K562 (cell line): ENCODE results near the gene HES5. TPM values are rescaled to one million over a fixed set of nuclear protein-coding genes. Genes with fewer than 3 reads are reported as not detected.
A peak's percentile ranks its signal among the peaks of the same experiment; 100 is the strongest.

ENCODE experiments used
- ASH1L ChIP-seq: fragments of 450-650 bp; IDR thresholded peaks from 2 replicates; pipeline ENCODE4 v1.6.1; 2018; ENCODE audit warnings: borderline replicate concordance, mild to moderate bottlenecking, low read depth; ENCODE audit not compliant: partially characterized antibody
- ATF3 ChIP-seq, 2 experiments: fragments of 450-650 bp in 1 of 2; sonication (generic) in 1 of 2; formaldehyde crosslinking in 1 of 2; IDR thresholded peaks in 1 of 2; conservative IDR thresholded peaks in 1 of 2; 2 replicates each; pipeline versions ENCODE4 v1.6.1 to v1.8.1; 2016 to 2023; ENCODE audit warnings: mild to moderate bottlenecking in 2 of 2, moderate library complexity in 2 of 2, inconsistent platforms in 1 of 2, missing genetic modification reagents in 1 of 2
- BRD4 ChIP-seq: fragments of 200-600 bp; sonication (generic); IDR thresholded peaks from 2 replicates; pipeline ENCODE4 v1.6.1; 2017; ENCODE audit warnings: inconsistent platforms
- CBFA2T2 ChIP-seq: fragments of 450-650 bp; conservative IDR thresholded peaks from 2 replicates; pipeline ENCODE4 v1.6.1; 2017; ENCODE audit warnings: mild to moderate bottlenecking
- FIP1L1 ChIP-seq: fragments of 200-400 bp; formaldehyde crosslinking; IDR thresholded peaks from 2 replicates; pipeline ENCODE4 v1.6.1; 2018; ENCODE audit warnings: mild to moderate bottlenecking, low read depth, low read length; ENCODE audit not compliant: poor library complexity, severe bottlenecking
- GABPB2 ChIP-seq: fragments of 250-450 bp; sonication (Bioruptor Pico); conservative IDR thresholded peaks from 2 replicates; pipeline ENCODE4 v1.5.1; 2021; ENCODE audit warnings: mild to moderate bottlenecking
- KDM4B ChIP-seq, 2 experiments: fragments of 450-650 bp in 1 of 2; sonication (generic) in 1 of 2; IDR thresholded peaks; 2 replicates each; pipeline ENCODE4 v1.6.1; 2016 to 2017; ENCODE audit warnings: borderline replicate concordance in 2 of 2, antibody characterized with exemption in 1 of 2, low read depth in 1 of 2, mild to moderate bottlenecking in 1 of 2
- KLF10 ChIP-seq: fragments of 250-450 bp; sonication (Bioruptor Pico); IDR thresholded peaks from 2 replicates; pipeline ENCODE4 v1.6.1; 2021; ENCODE audit warnings: matching md5 sums
- LEF1 ChIP-seq: fragments of 450-650 bp; IDR thresholded peaks from 2 replicates; pipeline ENCODE4 v1.6.1; 2016; ENCODE audit warnings: mild to moderate bottlenecking
- MCM7 ChIP-seq, 2 experiments: fragments of 450-650 bp; IDR thresholded peaks; 2 replicates each; pipeline ENCODE4 v1.6.1; 2016 to 2018
- NCOA6 ChIP-seq: fragments of 450-650 bp; IDR thresholded peaks from 2 replicates; pipeline ENCODE4 v1.6.1; 2017; ENCODE audit warnings: mild to moderate bottlenecking
- NFRKB ChIP-seq: fragments of 450-650 bp; IDR thresholded peaks from 2 replicates; pipeline ENCODE4 v1.6.1; 2016; ENCODE audit warnings: low read depth
- NFYB ChIP-seq: IDR thresholded peaks from 2 replicates; pipeline ENCODE4 v1.6.1; 2011; ENCODE audit warnings: mild to moderate bottlenecking, moderate library complexity; ENCODE audit not compliant: insufficient read length; ENCODE audit errors: extremely low read depth
- NR2C1 ChIP-seq, 2 experiments: fragments of 450-650 bp; IDR thresholded peaks; 2 replicates each; pipeline ENCODE4 v1.6.1; 2017; ENCODE audit warnings: mild to moderate bottlenecking in 2 of 2, antibody characterized with exemption in 1 of 2, inconsistent platforms in 1 of 2, missing compliant biosample characterization in 1 of 2, missing genetic modification characterization in 1 of 2
- PML ChIP-seq: IDR thresholded peaks from 2 replicates; pipeline ENCODE4 v1.6.1; 2012; ENCODE audit warnings: low read length, inconsistent platforms
- POU5F1 ChIP-seq: fragments of 150-350 bp; IDR thresholded peaks from 2 replicates; pipeline ENCODE4 v1.6.1; 2014; ENCODE audit warnings: borderline replicate concordance, low read length, low read depth, mild to moderate bottlenecking; ENCODE audit not compliant: partially characterized antibody
- RAD51 ChIP-seq: fragments of 450-650 bp; IDR thresholded peaks from 2 replicates; pipeline ENCODE4 v1.7.1; 2016; ENCODE audit warnings: low read depth, mild to moderate bottlenecking, borderline replicate concordance
- RB1 ChIP-seq: fragments of 450-650 bp; IDR thresholded peaks from 2 replicates; pipeline ENCODE4 v1.6.1; 2017; ENCODE audit warnings: low read depth, mild to moderate bottlenecking
- RBBP5 ChIP-seq: fragments of 200-600 bp; sonication (generic); IDR thresholded peaks from 2 replicates; pipeline ENCODE4 v1.6.1; 2012; ENCODE audit warnings: borderline replicate concordance, mild to moderate bottlenecking, low read length, control low read depth, inconsistent platforms; ENCODE audit not compliant: insufficient read depth, poor library complexity, severe bottlenecking
- SAP30 ChIP-seq: fragments of 200-600 bp; sonication (generic); IDR thresholded peaks from 2 replicates; pipeline ENCODE4 v1.6.1; 2012; ENCODE audit warnings: borderline replicate concordance, low read depth, mild to moderate bottlenecking, moderate library complexity, low read length, control low read depth, inconsistent platforms; ENCODE audit not compliant: insufficient read depth, poor library complexity, severe bottlenecking
- TAF1 ChIP-seq: IDR thresholded peaks from 2 replicates; pipeline ENCODE4 v1.6.1; 2011; ENCODE audit warnings: mild to moderate bottlenecking, low read length, moderate library complexity; ENCODE audit not compliant: insufficient read depth, control insufficient read depth, severe bottlenecking; ENCODE audit errors: extremely low read depth
- TAF9B ChIP-seq: fragments of 450-650 bp; IDR thresholded peaks from 2 replicates; pipeline ENCODE4 v1.6.1; 2018; ENCODE audit warnings: mild to moderate bottlenecking; ENCODE audit not compliant: partially characterized antibody
- ZFP30 ChIP-seq: fragments of 250-450 bp; sonication (Bioruptor Pico); IDR thresholded peaks from 2 replicates; pipeline ENCODE4 v1.8.0; 2022; ENCODE audit warnings: moderate library complexity, mild to moderate bottlenecking, inconsistent platforms, borderline replicate concordance
- ZFX ChIP-seq: sonication (generic); formaldehyde crosslinking; IDR thresholded peaks from 2 replicates; pipeline ENCODE4 v1.8.0; 2022; ENCODE audit warnings: mild to moderate bottlenecking, missing genetic modification reagents, moderate library complexity
- ZKSCAN3 ChIP-seq: fragments of 250-450 bp; sonication (Bioruptor Pico); IDR thresholded peaks from 2 replicates; pipeline ENCODE4 v1.4.0; 2020
- ZNF274 ChIP-seq: IDR thresholded peaks from 2 replicates; pipeline ENCODE4 v1.6.1; 2011; ENCODE audit warnings: low read depth, mild to moderate bottlenecking, low read length, moderate library complexity, borderline replicate concordance
- ZNF695 ChIP-seq: fragments of 450-650 bp; formaldehyde crosslinking; IDR thresholded peaks from 2 replicates; pipeline ENCODE4 v1.4.0; 2020; ENCODE audit warnings: mild to moderate bottlenecking, moderate library complexity
- ZNF77 ChIP-seq: fragments of 250-450 bp; sonication (Bioruptor Pico); IDR thresholded peaks from 2 replicates; pipeline ENCODE4 v1.5.0; 2020
- polyA plus RNA-seq, 8 experiments: library from polyadenylated mRNA; depleted of rRNA in 4 of 8; stranded (reverse) in 5 of 8; unstranded in 3 of 8; fragments of >200 nt; fragmentation: Nextera tagmentation in 2 of 8; fragmentation: Illumina TruSeq in 1 of 8; extraction: Ambion mirVana in 2 of 8; extraction: Trizol in 1 of 8; gene quantifications; 2 replicates each; pipeline versions ENCODE4 v1.2.1 to v1.2.3, GENCODE V29; 2011 to 2014; ENCODE audit warnings: inconsistent platforms in 1 of 8, missing spikeins in 1 of 8
- total RNA-seq, 7 experiments: library from RNA; depleted of rRNA in 6 of 7; stranded (reverse); fragments of >200 nt in 6 of 7; fragmentation: Illumina TruSeq in 2 of 7; extraction: Trizol in 2 of 7; gene quantifications; 2 replicates each; pipeline versions ENCODE4 v1.2.1 to v1.2.3, GENCODE V29; 2011 to 2021; ENCODE audit warnings: low replicate concordance in 1 of 7

The HES5 gene
- total and polyA plus RNA-seq, 9 of the 15 experiments (the other 6 are each of a cell fraction or from before 2014, with no cell fraction given): not detected

- peak; percentile 53; the same call in 1 of the 2 replicates for TF ChIP-seq RB1
- no peak for TF ChIP-seq ZNF695 (CRISPR knock-in tag)
- no peak for TF ChIP-seq BRD4
- TF ChIP-seq NCOA6: no peak
- no peak for TF ChIP-seq ZNF274
- TF ChIP-seq MCM7 (IDR thresholded peaks at IDR 0.05): no peak
- TF ChIP-seq GABPB2: no peak
- no peak for TF ChIP-seq SAP30
- TF ChIP-seq LEF1: no peak
- TF ChIP-seq KDM4B (IDR thresholded peaks at IDR 0.05; ENCODE audit: borderline replicate concordance in 2 of 2, low read depth in 1 of 2): no peak; a peak in 1 of 4 replicates
- no peak for TF ChIP-seq ZNF77 (CRISPR knock-in tag)
- TF ChIP-seq POU5F1: no peak
- peak; percentile 32 for TF ChIP-seq RBBP5
- TF ChIP-seq TAF1: no peak
- TF ChIP-seq RAD51: no peak
- TF ChIP-seq ZFX (CRISPR knock-in tag): no peak
- no peak for TF ChIP-seq FIP1L1
- TF ChIP-seq KLF10 (CRISPR knock-in tag): no peak
- TF ChIP-seq ZKSCAN3: no peak
- TF ChIP-seq CBFA2T2: no peak
- TF ChIP-seq ASH1L: no peak
- TF ChIP-seq TAF9B: no peak
- TF ChIP-seq PML: no peak
- TF ChIP-seq ATF3 (IDR thresholded peaks at IDR 0.05): no peak
- no peak for TF ChIP-seq ATF3 (CRISPR knock-in tag; conservative IDR thresholded peaks at IDR 0.05)
- TF ChIP-seq NFRKB: no peak
- no peak for TF ChIP-seq ZFP30 (CRISPR knock-in tag)
- TF ChIP-seq NR2C1 (IDR thresholded peaks at IDR 0.05): no peak
- TF ChIP-seq NR2C1 (tag; IDR thresholded peaks at IDR 0.05): no peak
- no peak for TF ChIP-seq NFYB
These were observed 18.1 kb upstream of the HES5 start (continued) for GRCh38 chr1:2548068-2548589.
